ENCODE results near the gene UTS2R. TPM values are rescaled to one million over a fixed set of nuclear protein-coding genes. Genes with fewer than 3 reads are reported as not detected.

UTS2R gene
- total RNA-seq, 2 experiments from 2014 or later, result not detected

- H3K36me3 Mint-ChIP-seq (ENCODE audit: low read depth), result peaks cover 9% of the 10 kb centered on the region
- DNase-seq (no peak), ATAC-seq (no peak)
- peaks cover 14% of the 10 kb centered on the region for H3K4me1 Mint-ChIP-seq (ENCODE audit: low read depth)
- POLR2A ChIA-PET, result no interaction called here
- intact Hi-C loops (cut with micrococcal nuclease), result loop anchor here (5.0 kb wide), 1 partner anchor 61 kb away; no protein-coding TSS in a partner anchor
- H3K4me3 Mint-ChIP-seq, result no peak overlapping the region
- H3K27ac Mint-ChIP-seq, result no peak overlapping the region
- no peaks in the 10 kb centered on the region for H3K27me3 Mint-ChIP-seq
- CTCF ChIA-PET, result interaction anchor here (1.2 to 3.2 kb wide), 4 partner anchors 46 to 177 kb away, joined by 3 to 14 read pairs (median 4); no protein-coding TSS in a partner anchor
- TF ChIP-seq, protein P1, sequence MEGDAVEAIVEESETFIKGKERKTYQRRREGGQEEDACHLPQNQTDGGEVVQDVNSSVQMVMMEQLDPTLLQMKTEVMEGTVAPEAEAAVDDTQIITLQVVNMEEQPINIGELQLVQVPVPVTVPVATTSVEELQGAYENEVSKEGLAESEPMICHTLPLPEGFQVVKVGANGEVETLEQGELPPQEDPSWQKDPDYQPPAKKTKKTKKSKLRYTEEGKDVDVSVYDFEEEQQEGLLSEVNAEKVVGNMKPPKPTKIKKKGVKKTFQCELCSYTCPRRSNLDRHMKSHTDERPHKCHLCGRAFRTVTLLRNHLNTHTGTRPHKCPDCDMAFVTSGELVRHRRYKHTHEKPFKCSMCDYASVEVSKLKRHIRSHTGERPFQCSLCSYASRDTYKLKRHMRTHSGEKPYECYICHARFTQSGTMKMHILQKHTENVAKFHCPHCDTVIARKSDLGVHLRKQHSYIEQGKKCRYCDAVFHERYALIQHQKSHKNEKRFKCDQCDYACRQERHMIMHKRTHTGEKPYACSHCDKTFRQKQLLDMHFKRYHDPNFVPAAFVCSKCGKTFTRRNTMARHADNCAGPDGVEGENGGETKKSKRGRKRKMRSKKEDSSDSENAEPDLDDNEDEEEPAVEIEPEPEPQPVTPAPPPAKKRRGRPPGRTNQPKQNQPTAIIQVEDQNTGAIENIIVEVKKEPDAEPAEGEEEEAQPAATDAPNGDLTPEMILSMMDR (IDR thresholded peaks at IDR 0.05), result no peak
- H3K9me3 Mint-ChIP-seq, result no peaks in the 10 kb centered on the region
Measured at GRCh38 chr17:82412535-82413520, 41.3 kb downstream of the UTS2R start.

GRCh38 chr17:82414548-82415281 lies 43.1 kb downstream of the UTS2R start:
- H3K27ac Mint-ChIP-seq, result no peak overlapping the region
- ATAC-seq (peak; percentile 20), DNase-seq (peak; percentile 86)
- ChIA-PET CTCF (interaction anchor here (0.9 to 3.2 kb wide), 9 partner anchors 8 to 179 kb away, joined by 3 to 14 read pairs (median 4); no protein-coding TSS in a partner anchor), POLR2A (interaction anchor here (0.8 to 1.5 kb wide), 2 partner anchors 15 to 21 kb away, joined by 3 to 4 read pairs; no protein-coding TSS in a partner anchor)
- H3K4me1 Mint-ChIP-seq (ENCODE audit: low read depth), result peaks cover 21% of the 10 kb centered on the region
- H3K27me3 Mint-ChIP-seq, result no peaks in the 10 kb centered on the region
- H3K36me3 Mint-ChIP-seq (ENCODE audit: low read depth), result peaks cover 6% of the 10 kb centered on the region
- TF ChIP-seq, protein P1 (IDR thresholded peaks at IDR 0.05), result peak; percentile 87
- no peak overlapping the region for H3K4me3 Mint-ChIP-seq
- intact Hi-C loops (cut with micrococcal nuclease), result loop anchor here (5.0 kb wide), 1 partner anchor 62 kb away; no protein-coding TSS in a partner anchor
- H3K9me3 Mint-ChIP-seq, result no peaks in the 10 kb centered on the region

DNA sequence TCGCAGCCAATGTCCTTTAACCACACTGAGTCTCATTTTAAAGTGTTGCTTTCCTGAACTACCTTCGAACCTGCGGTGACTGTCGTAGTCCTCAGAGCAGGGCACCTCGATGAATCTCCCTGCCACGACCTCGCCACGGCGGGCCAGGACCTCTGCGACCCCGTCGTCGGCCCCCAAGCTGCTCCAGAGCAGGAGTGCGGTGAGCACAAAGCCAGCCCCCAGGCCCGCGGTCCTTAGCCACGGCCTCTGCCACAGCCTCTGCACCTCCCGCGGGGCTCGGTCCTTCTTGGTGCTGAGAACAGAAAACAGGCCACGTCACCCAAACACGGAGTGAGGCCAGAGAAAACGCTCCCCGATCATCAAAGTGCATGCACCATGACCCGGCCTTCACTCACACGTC lies 43.8 kb downstream of the UTS2R start:
- DNase-seq (no peak), ATAC-seq (no peak)
- no peak overlapping the region for H3K27ac Mint-ChIP-seq
- peaks cover 11% of the 10 kb centered on the region for H3K36me3 Mint-ChIP-seq (ENCODE audit: low read depth)
- H3K4me3 Mint-ChIP-seq, result no peak overlapping the region
- H3K9me3 Mint-ChIP-seq, result no peaks in the 10 kb centered on the region
- peaks cover 26% of the 10 kb centered on the region for H3K4me1 Mint-ChIP-seq (ENCODE audit: low read depth)
- TF ChIP-seq, protein P1 (IDR thresholded peaks at IDR 0.05), result no peak
- intact Hi-C loops (cut with micrococcal nuclease), result no loop called here
- CTCF ChIA-PET, result interaction anchor here (1.5 to 3.2 kb wide), 3 partner anchors 12 to 65 kb away, joined by 3 to 14 read pairs (median 4); no protein-coding TSS in a partner anchor
- H3K27me3 Mint-ChIP-seq, result no peaks in the 10 kb centered on the region
- POLR2A ChIA-PET, result interaction anchor here (0.8 to 1.5 kb wide), 2 partner anchors 15 to 21 kb away, joined by 3 to 4 read pairs; no protein-coding TSS in a partner anchor

- POLR2A ChIA-PET, result interaction anchor here (4.2 kb wide), 1 partner anchor 34 kb away, joined by 20 read pairs; no protein-coding TSS in a partner anchor
- CTCF ChIA-PET, result interaction anchor here (1.8 to 3.2 kb wide), 2 partner anchors 16 to 66 kb away, joined by 4 to 14 read pairs; no protein-coding TSS in a partner anchor
- ATAC-seq (no peak), DNase-seq (no peak)
- Mint-ChIP-seq H3K9me3 (no peaks in the 10 kb centered on the region), H3K36me3 (ENCODE audit: low read depth) (peaks cover 12% of the 10 kb centered on the region), H3K27ac (no peak overlapping the region), H3K4me1 (ENCODE audit: low read depth) (peaks cover 26% of the 10 kb centered on the region), H3K4me3 (no peak overlapping the region), H3K27me3 (no peaks in the 10 kb centered on the region)
- TF ChIP-seq, protein P1 (IDR thresholded peaks at IDR 0.05), result no peak
- intact Hi-C loops (cut with micrococcal nuclease), result no loop called here
Measured at GRCh38 chr17:82415786-82416185, 44.2 kb downstream of the UTS2R start.

All from activated CD8-positive, alpha-beta T cell treated with anti-CD3 and anti-CD28 coated beads for 36 hours (primary cell).